K562 (cell line): ENCODE results near the gene RNF39. TPM values are rescaled to one million over a fixed set of nuclear protein-coding genes. Genes with fewer than 3 reads are reported as not detected.
A peak's percentile ranks its signal among the peaks of the same experiment; 100 is the strongest.

Experiments used
- FOXK2 ChIP-seq, 2 experiments: fragments of 450-650 bp; IDR thresholded peaks in 1 of 2; conservative IDR thresholded peaks in 1 of 2; 2 replicates each; pipeline ENCODE4 v1.6.1; 2016; ENCODE audit warnings: low read depth in 2 of 2, mild to moderate bottlenecking in 1 of 2
- MYNN ChIP-seq, 2 experiments: sonication (generic); formaldehyde crosslinking in 1 of 2; IDR thresholded peaks; 2 replicates each; pipeline versions ENCODE4 v1.5.0 to v1.6.1; 2016 to 2020; ENCODE audit warnings: antibody characterized with exemption in 1 of 2, missing genetic modification reagents in 1 of 2
- POLR2G ChIP-seq: fragments of 200-400 bp; formaldehyde crosslinking; IDR thresholded peaks from 2 replicates; pipeline ENCODE4 v1.6.1; 2017; ENCODE audit warnings: low read depth, mild to moderate bottlenecking, antibody characterized with exemption, low read length, moderate library complexity
- YY1 ChIP-seq, 3 experiments: IDR thresholded peaks; 2 replicates each; pipeline ENCODE4 v1.6.1; 2011; ENCODE audit warnings: low read length in 2 of 3, mild to moderate bottlenecking in 2 of 3, moderate library complexity in 2 of 3, borderline replicate concordance in 1 of 3, control low read depth in 1 of 3, low read depth in 1 of 3; ENCODE audit not compliant: insufficient read depth in 3 of 3, insufficient replicate concordance in 2 of 3, control insufficient read depth in 1 of 3, insufficient read length in 1 of 3; ENCODE audit errors: extremely low read depth in 1 of 3
- ZBTB8A ChIP-seq: fragments of 450-650 bp; IDR thresholded peaks from 2 replicates; pipeline ENCODE4 v1.6.1; 2018; ENCODE audit warnings: mild to moderate bottlenecking, moderate library complexity; ENCODE audit not compliant: partially characterized antibody
- ZFPM2 ChIP-seq: fragments of 250-450 bp; sonication (Bioruptor Pico); IDR thresholded peaks from 2 replicates; pipeline ENCODE4 v1.5.1; 2022; ENCODE audit warnings: mild to moderate bottlenecking
- ZNF143 ChIP-seq: sonication (generic); formaldehyde crosslinking; IDR thresholded peaks from 2 replicates; pipeline ENCODE4 v1.9.0; 2022; ENCODE audit warnings: mild to moderate bottlenecking, missing genetic modification reagents
- ZNF3 ChIP-seq: fragments of 250-450 bp; sonication (Bioruptor Pico); IDR thresholded peaks from 2 replicates; pipeline ENCODE4 v1.5.0; 2021; ENCODE audit warnings: mild to moderate bottlenecking, moderate library complexity
- polyA plus RNA-seq, 8 experiments: library from polyadenylated mRNA; depleted of rRNA in 4 of 8; stranded (reverse) in 5 of 8; unstranded in 3 of 8; fragments of >200 nt; fragmentation: Nextera tagmentation in 2 of 8; fragmentation: Illumina TruSeq in 1 of 8; extraction: Ambion mirVana in 2 of 8; extraction: Trizol in 1 of 8; gene quantifications; 2 replicates each; pipeline versions ENCODE4 v1.2.1 to v1.2.3, GENCODE V29; 2011 to 2014; ENCODE audit warnings: inconsistent platforms in 1 of 8, missing spikeins in 1 of 8
- total RNA-seq, 7 experiments: library from RNA; depleted of rRNA in 6 of 7; stranded (reverse); fragments of >200 nt in 6 of 7; fragmentation: Illumina TruSeq in 2 of 7; extraction: Trizol in 2 of 7; gene quantifications; 2 replicates each; pipeline versions ENCODE4 v1.2.1 to v1.2.3, GENCODE V29; 2011 to 2021; ENCODE audit warnings: low replicate concordance in 1 of 7
- TF ChIP-seq, protein P1 (sequence below): fragments of 450-650 bp; IDR thresholded peaks from 2 replicates; pipeline ENCODE4 v1.6.1; 2018; ENCODE audit not compliant: partially characterized antibody
- TF ChIP-seq, protein P2 (sequence below): sonication (generic); formaldehyde crosslinking; IDR thresholded peaks from 2 replicates; pipeline ENCODE4 v1.8.0; 2022; ENCODE audit warnings: missing genetic modification reagents, mild to moderate bottlenecking, borderline replicate concordance
- TF ChIP-seq, protein P3 (sequence below): fragments of 450-650 bp; formaldehyde crosslinking; IDR thresholded peaks from 2 replicates; pipeline ENCODE4 v1.4.0; 2022; ENCODE audit warnings: mild to moderate bottlenecking, moderate library complexity
- TF ChIP-seq, protein P4 (sequence below): sonication (generic); formaldehyde crosslinking; IDR thresholded peaks from 2 replicates; pipeline ENCODE4 v1.8.1; 2023; ENCODE audit warnings: mild to moderate bottlenecking, missing genetic modification reagents

RNF39 gene
- total and polyA plus RNA-seq, 9 of the 15 experiments (the other 6 are each of a cell fraction or from before 2014, with no cell fraction given), result not detected

DNA sequence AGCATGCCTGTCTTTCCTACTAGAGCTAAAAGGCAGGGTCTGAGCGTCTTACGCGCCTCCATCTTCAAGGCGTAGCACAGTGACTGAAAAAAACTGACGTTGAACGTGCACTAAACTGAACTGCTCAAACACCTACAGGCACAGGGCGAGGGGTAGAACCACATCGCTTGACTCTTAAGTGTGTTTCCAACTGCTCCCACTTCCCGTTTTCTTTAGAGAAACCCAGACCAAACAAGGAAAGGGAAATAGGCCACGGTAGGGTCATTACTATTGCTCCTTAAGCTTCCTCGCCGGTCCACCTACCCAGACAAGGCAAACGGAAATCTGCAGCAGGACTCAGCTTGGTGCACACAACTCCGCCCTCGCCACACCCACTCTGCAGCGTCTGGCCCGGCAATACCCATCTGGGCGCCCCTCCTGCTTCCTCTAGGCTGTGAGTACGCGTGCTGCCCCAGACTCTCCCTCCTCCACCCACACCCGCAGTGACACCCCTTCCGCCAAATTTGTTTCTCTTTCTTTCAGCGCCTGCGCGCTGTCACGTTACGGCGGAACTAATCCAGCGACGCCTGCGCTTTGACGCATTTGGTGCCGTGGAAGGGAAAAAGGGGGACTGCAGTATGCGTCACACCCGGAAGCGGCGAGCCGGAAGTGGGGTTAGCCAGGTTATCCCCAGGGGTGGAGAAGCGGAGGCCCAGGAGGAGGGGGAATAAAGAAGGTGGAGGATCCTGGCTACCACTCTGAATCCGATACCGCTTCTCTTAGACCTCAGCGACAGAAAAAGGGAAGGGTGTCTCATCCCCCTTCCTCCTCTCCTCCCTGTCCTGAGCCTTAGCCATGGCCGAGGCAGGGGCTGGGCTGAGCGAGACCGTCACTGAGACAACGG, 8.8 kb downstream of the RNF39 start, which contains the start of gene PPP1R11 (continued):
- peak in 2 of 3 experiments; percentile 56 to 64 for TF ChIP-seq YY1 (IDR thresholded peaks at IDR 0.05; ENCODE audit: borderline replicate concordance in 1 of 3, control insufficient read depth in 1 of 3, extremely low read depth in 1 of 3, insufficient read depth in 3 of 3, insufficient read length in 1 of 3, insufficient replicate concordance in 2 of 3, low read depth in 1 of 3, low read length in 2 of 3)
- no peak for TF ChIP-seq ZNF143 (CRISPR knock-in tag)
- peak; percentile 82 for TF ChIP-seq POLR2G
- no peak for TF ChIP-seq ZFPM2 (CRISPR knock-in tag)
- no peak for TF ChIP-seq ZBTB8A
- TF ChIP-seq, protein P1, sequence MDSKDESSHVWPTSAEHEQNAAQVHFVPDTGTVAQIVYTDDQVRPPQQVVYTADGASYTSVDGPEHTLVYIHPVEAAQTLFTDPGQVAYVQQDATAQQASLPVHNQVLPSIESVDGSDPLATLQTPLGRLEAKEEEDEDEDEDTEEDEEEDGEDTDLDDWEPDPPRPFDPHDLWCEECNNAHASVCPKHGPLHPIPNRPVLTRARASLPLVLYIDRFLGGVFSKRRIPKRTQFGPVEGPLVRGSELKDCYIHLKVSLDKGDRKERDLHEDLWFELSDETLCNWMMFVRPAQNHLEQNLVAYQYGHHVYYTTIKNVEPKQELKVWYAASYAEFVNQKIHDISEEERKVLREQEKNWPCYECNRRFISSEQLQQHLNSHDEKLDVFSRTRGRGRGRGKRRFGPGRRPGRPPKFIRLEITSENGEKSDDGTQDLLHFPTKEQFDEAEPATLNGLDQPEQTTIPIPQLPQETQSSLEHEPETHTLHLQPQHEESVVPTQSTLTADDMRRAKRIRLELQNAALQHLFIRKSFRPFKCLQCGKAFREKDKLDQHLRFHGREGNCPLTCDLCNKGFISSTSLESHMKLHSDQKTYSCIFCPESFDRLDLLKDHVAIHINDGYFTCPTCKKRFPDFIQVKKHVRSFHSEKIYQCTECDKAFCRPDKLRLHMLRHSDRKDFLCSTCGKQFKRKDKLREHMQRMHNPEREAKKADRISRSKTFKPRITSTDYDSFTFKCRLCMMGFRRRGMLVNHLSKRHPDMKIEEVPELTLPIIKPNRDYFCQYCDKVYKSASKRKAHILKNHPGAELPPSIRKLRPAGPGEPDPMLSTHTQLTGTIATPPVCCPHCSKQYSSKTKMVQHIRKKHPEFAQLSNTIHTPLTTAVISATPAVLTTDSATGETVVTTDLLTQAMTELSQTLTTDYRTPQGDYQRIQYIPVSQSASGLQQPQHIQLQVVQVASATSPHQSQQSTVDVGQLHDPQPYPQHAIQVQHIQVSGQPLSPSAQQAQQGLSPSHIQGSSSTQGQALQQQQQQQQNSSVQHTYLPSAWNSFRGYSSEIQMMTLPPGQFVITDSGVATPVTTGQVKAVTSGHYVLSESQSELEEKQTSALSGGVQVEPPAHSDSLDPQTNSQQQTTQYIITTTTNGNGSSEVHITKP, result peak; percentile 88
- peak; percentile 94 to 95 for TF ChIP-seq FOXK2 (conservative IDR thresholded peaks at IDR 0.05 in 1 of 2, IDR thresholded peaks at IDR 0.05 in 1 of 2; ENCODE audit: low read depth in 2 of 2)
- TF ChIP-seq, protein P2, sequence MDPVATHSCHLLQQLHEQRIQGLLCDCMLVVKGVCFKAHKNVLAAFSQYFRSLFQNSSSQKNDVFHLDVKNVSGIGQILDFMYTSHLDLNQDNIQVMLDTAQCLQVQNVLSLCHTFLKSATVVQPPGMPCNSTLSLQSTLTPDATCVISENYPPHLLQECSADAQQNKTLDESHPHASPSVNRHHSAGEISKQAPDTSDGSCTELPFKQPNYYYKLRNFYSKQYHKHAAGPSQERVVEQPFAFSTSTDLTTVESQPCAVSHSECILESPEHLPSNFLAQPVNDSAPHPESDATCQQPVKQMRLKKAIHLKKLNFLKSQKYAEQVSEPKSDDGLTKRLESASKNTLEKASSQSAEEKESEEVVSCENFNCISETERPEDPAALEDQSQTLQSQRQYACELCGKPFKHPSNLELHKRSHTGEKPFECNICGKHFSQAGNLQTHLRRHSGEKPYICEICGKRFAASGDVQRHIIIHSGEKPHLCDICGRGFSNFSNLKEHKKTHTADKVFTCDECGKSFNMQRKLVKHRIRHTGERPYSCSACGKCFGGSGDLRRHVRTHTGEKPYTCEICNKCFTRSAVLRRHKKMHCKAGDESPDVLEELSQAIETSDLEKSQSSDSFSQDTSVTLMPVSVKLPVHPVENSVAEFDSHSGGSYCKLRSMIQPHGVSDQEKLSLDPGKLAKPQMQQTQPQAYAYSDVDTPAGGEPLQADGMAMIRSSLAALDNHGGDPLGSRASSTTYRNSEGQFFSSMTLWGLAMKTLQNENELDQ (CRISPR knock-in tag), result no peak; the same call in 1 of the 2 replicates
- TF ChIP-seq, protein P3, sequence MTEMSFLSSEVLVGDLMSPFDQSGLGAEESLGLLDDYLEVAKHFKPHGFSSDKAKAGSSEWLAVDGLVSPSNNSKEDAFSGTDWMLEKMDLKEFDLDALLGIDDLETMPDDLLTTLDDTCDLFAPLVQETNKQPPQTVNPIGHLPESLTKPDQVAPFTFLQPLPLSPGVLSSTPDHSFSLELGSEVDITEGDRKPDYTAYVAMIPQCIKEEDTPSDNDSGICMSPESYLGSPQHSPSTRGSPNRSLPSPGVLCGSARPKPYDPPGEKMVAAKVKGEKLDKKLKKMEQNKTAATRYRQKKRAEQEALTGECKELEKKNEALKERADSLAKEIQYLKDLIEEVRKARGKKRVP, result peak; percentile 43; the same call in 1 of the 2 replicates
- TF ChIP-seq, protein P4, sequence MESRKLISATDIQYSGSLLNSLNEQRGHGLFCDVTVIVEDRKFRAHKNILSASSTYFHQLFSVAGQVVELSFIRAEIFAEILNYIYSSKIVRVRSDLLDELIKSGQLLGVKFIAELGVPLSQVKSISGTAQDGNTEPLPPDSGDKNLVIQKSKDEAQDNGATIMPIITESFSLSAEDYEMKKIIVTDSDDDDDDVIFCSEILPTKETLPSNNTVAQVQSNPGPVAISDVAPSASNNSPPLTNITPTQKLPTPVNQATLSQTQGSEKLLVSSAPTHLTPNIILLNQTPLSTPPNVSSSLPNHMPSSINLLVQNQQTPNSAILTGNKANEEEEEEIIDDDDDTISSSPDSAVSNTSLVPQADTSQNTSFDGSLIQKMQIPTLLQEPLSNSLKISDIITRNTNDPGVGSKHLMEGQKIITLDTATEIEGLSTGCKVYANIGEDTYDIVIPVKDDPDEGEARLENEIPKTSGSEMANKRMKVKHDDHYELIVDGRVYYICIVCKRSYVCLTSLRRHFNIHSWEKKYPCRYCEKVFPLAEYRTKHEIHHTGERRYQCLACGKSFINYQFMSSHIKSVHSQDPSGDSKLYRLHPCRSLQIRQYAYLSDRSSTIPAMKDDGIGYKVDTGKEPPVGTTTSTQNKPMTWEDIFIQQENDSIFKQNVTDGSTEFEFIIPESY (CRISPR knock-in tag), result peak; percentile 33; the same call in 1 of the 2 replicates
- no peak for TF ChIP-seq ZNF3
- peak; percentile 99 for TF ChIP-seq MYNN (IDR thresholded peaks at IDR 0.05)
- TF ChIP-seq MYNN (CRISPR knock-in tag; IDR thresholded peaks at IDR 0.05), result 0 out of 2 replicates have a peak, but pooled peaks have one; percentile 84
